Epithelial cell of proximal tubule (primary cell): ENCODE data around the gene MRPS33. TPM values are rescaled to one million over a fixed set of nuclear protein-coding genes. Genes with fewer than 3 reads are reported as not detected.

Experiments
- DNase-seq: peaks from one replicate; pipeline ENCODE4 v3.0.0-alpha.2; 2011; ENCODE audit warnings: low read depth
- H3K4me3 ChIP-seq: 2 replicates; pipeline ENCODE4 v1.5.1; 2011; ENCODE audit warnings: low read depth, mild to moderate bottlenecking, low read length
- CTCF ChIP-seq: conservative IDR thresholded peaks from 2 replicates; pipeline ENCODE4 v1.5.1; 2012; ENCODE audit warnings: low read depth, mild to moderate bottlenecking, low read length
- total RNA-seq: library from RNA; depleted of rRNA; stranded (reverse); fragments of >200 nt; gene quantifications from 2 replicates; pipeline ENCODE4 v1.2.3, GENCODE V29; 2015

The MRPS33 gene
- total RNA-seq, 1 donor from 2014 or later: 52.9 TPM

GRCh38 chr7:141024668-141025067 is 9.9 kb upstream of the MRPS33 start:
- no peak for DNase-seq
- H3K4me3 ChIP-seq: no peak overlapping the region
- TF ChIP-seq CTCF: no peak

GRCh38 chr7:141023295-141023694 is 8.5 kb upstream of the MRPS33 start:
- TF ChIP-seq CTCF: no peak
- no peak for DNase-seq
- H3K4me3 ChIP-seq: no peak overlapping the region

GRCh38 chr7:141017555-141017954 is 2.8 kb upstream of the MRPS33 start:
- H3K4me3 ChIP-seq: no peak overlapping the region
- no peak for DNase-seq
- no peak for TF ChIP-seq CTCF

- no peak for DNase-seq
- no peak for TF ChIP-seq CTCF
- no peak overlapping the region for H3K4me3 ChIP-seq
Measured at GRCh38 chr7:141016349-141016748, 1.6 kb upstream of the MRPS33 start.

- DNase-seq: no peak
- peak overlapping the region; percentile 78 for H3K4me3 ChIP-seq
- no peak for TF ChIP-seq CTCF
Measured at GRCh38 chr7:141014125-141014523, 628 bp downstream of the MRPS33 start.

- peak overlapping the region; percentile 78 for H3K4me3 ChIP-seq
- no peak for TF ChIP-seq CTCF
- no peak for DNase-seq
Measured at GRCh38 chr7:141013345-141013715, 1.4 kb downstream of the MRPS33 start.

- H3K4me3 ChIP-seq: no peak overlapping the region
- no peak for TF ChIP-seq CTCF
- DNase-seq: no peak
Measured at GRCh38 chr7:141012696-141013344, 1.9 kb downstream of the MRPS33 start.
